HTR-8/SVneo (cell line): ENCODE data around the gene DTWD2.
"Not testable (repeated sequence)": the region's sequence is repeated elsewhere in the genome, so short reads cannot be mapped to it uniquely, and the experiment has no call there.

Source experiments
- DNase-seq: peaks from one replicate; pipeline ENCODE4 v3.0.0; 2011; ENCODE audit warnings: low spot score, mixed read lengths; ENCODE audit not compliant: insufficient read length
- FAIRE-seq: peaks from 2 replicates; lab custom pipeline; 2011; peaks lifted over from hg19 to GRCh38; lab: Jason Lieb, UNC

Gene DTWD2

DNA sequence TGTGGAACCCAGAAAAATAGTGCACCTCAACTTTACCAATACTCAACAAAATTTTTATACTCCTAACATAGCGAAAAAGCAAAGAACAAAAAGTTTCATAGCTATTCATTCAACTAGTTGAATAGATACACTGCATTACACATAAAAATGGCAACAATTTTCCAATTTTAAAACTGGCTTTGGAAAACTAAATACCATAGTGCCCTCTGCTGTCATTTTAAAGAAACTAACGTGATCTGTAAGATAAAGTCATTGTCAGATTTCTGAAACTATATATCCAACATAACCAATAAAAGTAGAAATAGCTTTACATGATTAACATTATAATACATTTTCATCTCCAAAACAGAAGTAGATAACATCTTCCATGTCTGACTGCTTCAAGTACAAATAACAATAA lies 31.6 kb downstream of the DTWD2 start:
- FAIRE-seq (no peak), DNase-seq (peak; percentile 11)

DNA sequence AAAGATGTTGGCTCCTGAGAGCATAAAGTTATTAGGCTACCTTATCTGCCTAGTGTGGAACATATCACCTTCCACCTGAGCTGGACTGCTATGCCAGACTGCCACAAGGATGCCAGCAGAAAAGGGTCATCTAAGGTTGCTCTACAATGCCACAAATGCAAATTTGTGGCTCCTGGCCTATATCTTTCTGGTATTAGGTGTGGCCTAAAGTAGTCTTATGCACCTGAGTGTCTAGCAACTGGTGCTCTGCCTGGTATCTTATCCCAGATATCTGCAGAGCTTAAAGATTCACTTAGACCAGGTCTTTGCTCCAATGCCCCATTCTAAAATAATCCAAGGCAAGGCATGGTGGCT lies 34.7 kb downstream of the DTWD2 start:
- FAIRE-seq (no peak), DNase-seq (no peak)

DNA sequence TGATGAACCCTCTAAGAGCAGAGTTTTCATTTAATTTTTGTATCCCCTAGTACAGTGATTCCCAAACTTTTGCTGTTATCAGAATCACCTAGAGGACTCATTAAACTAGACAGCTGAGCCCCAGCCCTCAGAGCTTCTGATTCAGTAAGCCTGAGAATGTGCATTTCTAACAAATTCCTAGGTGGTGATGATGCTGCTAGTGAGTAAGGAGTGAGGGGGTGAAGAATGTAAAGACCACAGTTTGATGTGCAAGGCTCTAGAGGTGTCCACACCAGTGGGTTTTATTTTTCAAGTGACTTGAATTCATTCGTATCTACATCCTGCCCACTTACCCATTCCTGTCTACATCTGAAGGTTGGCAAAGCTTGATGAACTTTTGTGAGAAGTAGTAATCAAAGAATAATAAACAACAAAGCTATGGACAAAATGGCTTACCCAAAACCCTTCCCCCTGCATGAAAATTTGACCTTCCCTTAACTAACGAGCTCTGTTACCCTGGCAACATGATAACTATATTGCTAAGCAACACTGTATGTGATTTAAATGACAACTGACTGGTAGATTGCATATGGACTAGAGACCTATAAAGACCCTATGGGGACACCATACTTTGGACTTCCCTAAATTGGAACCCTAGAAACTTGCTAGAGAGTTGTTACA lies 35.2 kb downstream of the DTWD2 start:
- FAIRE-seq (no peak), DNase-seq (no peak)

DNA sequence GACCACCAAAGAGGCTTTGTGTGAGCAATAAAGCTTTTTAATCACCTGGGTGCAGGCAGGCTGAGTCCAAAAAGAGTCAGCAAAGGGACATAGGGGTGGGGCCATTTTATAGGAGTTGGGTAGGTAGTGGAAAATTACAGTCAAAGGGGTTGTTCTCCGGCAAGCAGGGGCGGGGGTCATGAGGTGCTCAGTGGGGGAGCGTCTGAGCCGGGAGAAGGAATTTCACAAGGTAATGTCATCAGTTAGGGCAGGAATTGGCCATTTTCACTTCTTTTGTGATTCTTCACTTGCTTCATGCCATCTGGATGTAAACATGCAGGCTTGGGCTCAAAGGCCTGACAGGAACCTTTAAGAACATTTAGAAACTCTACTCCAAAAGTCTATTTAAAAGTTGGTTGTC lies 36.0 kb downstream of the DTWD2 start:
- not testable (repeated sequence) for DNase-seq, FAIRE-seq

DNA sequence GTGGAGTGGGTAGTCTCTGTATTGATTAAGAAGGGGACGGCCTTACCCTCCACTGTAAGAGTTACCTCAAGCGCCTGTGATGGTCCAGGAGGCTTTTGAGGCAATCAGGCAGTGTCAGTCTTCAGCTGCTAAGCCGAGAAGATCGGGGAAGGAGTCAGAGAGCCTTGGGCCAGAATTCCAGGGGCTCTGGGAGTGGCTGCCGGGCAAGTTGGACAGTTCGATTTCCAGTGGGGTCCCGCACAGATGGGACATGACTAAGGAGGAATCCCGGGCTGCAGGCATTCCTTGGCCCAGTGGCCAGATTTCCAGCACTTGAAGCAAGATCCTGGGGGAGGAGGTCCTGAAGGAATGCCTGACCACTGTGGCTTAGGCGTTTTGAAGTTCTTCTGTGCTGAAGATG lies 38.0 kb downstream of the DTWD2 start:
- FAIRE-seq, DNase-seq: not testable (repeated sequence)

DNA sequence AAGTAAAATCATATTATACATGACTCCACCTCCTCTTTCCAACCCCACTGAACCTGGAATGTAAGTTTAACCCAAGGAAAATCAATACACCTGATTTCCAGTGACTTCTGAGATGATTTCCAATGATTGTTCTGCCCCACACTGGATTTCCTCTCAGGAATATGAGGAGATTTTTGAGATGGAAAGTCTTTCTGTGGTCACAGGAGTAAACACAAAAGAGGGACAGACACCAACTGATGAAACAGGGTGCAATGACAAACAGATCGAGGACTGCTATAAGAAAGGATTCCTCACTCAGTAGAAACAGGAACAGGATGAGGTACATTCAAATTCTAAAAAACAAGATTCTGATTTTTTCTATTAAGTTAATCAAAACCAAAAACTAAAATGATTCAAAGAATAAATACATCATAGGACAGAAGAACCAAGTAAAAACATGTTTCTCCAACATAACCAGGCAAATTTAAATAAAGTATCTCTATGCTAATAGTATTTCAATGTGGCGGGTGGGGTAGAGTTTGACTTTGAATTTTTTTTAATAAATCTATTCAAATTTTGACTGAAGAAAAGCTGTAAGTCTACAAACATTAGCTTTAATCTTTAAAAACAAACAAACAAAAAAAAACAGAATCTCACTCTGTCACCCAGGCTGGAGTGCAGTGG lies 42.1 kb downstream of the DTWD2 start:
- no peak for FAIRE-seq
- no peak for DNase-seq

DNA sequence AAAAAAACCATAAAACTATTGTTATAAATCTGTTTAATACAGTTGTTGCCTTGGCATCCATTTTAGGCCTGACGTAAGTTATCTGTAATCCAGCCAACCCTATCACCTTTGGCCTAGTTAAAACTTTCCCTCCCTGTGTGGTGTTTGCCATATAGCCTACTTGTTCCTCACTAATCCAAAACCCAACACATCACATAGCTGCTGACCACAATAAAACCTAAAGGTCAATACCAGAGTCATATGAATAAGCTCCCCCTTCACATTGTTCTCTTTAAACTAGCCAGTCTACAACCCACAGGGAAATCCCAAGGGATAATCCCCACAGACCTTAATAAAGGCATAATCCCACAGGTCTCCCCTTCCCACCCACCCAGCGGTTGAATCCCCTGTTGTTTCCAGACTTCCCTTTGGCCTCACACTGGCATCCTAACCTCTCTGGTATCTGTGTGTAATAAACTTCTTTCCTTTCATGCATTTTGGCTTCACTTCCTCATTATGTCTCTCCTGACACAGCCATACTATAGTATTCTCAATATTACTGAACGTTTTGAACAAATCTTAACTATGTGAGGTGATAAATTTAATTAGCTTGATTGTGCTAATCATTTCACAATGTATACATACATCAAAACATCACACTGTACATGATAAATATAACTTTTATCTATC lies 50.8 kb downstream of the DTWD2 start:
- FAIRE-seq = no peak

DNA sequence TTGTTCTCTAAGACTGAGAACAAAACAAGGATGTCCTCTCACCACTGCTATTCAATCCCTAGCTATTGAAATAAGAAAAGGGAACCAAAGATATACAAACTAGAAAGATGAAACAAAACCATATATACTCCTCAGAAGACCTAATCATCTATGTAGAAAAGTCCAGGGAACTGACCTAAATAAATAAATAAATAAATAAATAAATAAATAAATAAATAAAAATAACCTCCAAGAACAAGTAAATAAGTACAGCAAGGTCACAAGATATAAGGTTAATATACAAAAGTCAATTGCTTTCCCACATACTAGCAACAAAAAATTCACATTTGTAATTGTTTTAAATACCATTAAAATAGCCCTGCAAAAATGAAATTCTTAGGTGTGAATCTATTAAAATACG lies 54.6 kb downstream of the DTWD2 start:
- DNase-seq = no peak
- FAIRE-seq = no peak

More for the DNA sequence above, 50.8 kb downstream of the DTWD2 start:
- no peak for DNase-seq

DNA sequence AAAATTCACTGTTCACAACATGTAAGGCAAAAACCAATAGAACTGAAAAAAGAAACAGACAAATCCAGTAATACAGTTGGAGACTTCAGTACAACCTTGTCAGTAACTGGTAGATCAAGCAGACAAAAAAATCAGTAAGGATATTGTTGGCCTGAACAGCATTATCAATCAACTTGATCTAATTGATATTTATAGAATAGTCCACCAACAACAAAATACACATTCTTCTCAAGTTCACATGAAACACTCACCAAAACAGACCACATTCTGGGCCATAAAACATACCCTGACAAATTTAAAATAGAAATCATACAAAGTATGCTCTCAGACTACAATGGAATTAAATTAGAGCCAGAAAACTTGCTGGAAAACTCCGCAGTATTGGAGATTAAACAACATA lies 56.8 kb downstream of the DTWD2 start:
- DNase-seq (no peak), FAIRE-seq (no peak)

DNA sequence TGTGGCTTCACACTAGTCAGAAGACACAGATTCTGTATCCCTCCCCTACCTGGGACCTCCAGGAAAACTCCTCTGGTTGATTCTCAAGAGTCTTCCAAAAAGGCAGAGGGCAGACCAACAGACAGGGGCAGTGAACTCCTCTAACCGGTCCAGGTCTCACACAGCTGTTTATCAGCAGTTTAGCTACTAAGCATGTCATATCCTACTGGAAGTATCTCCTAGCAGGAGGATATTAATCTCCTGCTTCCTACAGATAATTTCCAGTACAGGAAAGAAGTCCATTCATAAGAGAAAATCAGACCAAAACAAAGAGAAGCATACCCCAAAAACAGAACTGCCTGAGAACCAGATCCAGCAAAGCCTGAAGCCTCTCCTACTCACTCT lies 64.3 kb downstream of the DTWD2 start:
- DNase-seq (no peak), FAIRE-seq (no peak)

DNA sequence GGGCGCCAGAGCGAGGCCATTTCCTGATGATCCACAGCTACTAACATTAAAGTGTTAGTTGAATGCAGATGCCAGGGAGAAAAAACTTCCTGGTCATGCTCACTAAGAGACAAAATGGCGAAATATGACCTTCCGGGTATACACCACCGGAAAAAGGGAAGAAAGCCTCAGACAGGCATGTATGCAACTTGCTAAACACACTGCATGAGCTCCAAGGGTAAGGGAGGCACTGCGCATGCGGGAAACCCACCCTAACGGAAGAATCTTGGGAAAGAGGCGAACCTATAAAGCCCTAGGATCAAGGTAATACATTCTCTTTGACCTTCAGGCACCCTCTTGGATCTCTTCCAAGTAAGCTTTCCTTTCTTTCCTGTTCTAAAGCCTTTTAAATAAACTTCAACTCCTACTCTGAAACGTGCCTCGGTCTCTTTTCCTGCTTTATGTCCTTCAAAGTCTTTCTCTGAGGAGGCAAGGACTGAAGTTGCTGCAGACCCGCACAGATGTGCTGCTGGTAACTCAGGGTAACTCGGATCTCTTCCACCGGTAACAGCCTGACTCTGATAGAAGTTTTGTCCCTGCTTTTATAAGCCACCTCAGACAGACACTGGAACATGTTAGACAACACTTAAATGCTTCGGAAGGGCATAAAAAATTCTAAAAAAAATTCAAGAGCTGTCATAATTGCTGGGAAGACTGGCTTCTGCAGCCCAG lies 64.9 kb downstream of the DTWD2 start:
- no peak for DNase-seq
- FAIRE-seq = no peak

DNA sequence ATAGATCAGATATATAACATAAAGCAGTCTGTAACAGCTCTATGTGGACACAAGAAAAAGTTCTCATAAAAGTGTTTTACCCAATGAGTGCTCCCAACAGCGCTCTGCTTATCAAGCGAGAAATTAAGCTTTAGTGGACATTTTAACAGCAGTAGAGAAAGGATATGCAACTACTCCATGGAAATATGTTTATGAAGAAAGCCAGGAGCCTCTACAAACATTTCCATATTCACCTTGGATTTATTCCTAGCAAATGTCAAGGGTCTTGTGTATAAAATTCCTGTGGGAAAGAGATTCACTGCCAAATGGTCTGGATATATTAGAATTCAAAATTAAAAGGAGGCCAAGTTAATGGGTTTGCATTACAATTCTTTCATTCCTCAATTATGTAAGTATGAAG lies 66.5 kb downstream of the DTWD2 start:
- no peak for FAIRE-seq
- DNase-seq = no peak

DNA sequence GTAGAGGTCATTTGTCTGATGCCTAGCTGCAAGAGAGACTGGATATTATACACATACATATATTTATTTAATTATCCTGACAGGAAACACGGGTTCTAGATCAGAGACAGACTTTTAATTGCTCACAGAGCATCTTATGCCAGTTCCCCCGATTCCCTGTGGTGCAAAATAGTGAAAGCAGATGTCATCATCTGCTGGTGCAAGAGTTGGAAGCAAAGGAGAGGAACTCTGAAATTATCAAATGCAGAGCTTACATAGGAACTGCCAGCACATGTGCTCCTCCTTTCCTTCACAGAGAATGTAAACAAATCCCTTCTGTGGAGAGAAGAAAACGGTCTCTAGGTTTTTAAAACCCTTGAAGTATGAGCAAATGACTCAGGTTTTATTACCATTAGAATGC lies 69.3 kb downstream of the DTWD2 start:
- no peak for FAIRE-seq
- DNase-seq = no peak

DNA sequence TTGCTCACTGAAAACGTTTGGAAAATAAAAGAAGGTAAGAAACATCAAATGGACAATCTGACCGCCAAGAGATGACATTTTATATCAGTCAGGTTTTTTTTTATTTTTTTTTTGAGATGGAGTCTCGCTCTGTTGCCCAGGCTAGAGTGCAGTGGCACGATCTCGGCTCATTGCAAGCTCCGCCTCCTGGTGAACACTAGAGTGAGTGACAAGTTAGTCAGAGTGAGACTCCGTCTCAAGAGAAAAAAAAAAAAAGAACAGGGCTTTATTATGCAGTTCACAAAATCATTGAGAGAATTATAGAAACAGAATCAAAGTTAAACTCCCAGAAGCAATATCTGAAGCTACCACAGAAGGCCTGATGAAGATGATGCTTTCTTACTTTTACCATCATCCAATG lies 70.1 kb downstream of the DTWD2 start:
- FAIRE-seq = no peak

DNA sequence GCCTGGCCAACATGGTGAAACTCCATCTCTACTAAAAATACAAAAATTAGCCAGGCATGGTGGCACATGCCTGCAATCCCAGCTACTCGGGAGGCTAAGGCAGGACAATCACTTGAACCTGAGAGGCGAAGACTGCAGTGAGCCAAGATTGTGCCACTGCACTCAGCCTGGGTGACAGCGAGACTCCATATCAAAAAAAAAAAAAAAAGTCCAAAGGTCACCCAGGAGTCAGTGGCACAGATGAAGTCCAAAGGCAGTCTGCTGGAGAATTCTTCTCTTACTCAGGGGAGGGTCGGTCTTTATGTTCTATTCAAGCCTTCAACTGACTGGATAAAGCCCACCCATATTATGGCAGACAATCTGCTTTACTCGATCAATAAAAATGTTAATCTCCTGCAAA lies 80.8 kb downstream of the DTWD2 start:
- not testable (repeated sequence) for DNase-seq, FAIRE-seq

More for the DNA sequence above, 70.1 kb downstream of the DTWD2 start:
- DNase-seq = no peak

DNA sequence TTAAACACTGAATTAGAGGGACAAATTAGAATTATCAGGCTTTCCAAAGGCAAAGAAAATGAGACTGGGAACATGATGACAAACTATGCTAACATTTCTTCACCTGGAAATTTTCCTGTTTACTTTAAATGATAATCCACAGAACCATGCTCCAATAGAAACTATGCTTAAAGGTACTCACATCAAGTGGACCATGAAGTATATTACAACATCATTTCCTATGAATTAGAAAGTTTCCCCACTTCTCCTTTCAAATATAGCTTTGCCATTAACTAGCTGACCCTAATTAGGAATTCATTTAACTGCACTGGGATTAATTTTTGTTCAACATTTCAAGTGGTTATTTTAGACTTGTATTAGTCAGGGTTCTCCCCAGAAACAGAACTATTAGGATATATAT lies 81.4 kb downstream of the DTWD2 start:
- no peak for DNase-seq
- no peak for FAIRE-seq

DNA sequence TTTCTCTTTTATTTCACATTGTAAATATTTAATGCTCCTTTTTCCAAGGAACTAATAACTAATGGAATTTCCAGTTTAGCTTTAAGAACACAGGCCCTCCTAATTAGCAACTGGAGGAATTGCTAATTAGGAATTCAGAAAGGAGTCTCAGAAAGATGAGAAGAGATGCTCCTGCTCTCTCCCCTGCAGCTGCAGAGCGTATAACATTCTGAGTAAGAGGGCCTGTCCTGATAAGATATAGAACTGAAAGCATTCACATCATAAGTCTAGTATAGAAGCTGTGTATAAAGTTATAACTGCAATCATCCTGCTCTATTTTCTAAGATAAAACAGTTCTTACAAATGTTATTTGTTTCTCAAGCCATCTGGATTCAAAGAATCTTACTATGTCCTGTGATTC lies 83.2 kb downstream of the DTWD2 start:
- DNase-seq (no peak), FAIRE-seq (no peak)

DNA sequence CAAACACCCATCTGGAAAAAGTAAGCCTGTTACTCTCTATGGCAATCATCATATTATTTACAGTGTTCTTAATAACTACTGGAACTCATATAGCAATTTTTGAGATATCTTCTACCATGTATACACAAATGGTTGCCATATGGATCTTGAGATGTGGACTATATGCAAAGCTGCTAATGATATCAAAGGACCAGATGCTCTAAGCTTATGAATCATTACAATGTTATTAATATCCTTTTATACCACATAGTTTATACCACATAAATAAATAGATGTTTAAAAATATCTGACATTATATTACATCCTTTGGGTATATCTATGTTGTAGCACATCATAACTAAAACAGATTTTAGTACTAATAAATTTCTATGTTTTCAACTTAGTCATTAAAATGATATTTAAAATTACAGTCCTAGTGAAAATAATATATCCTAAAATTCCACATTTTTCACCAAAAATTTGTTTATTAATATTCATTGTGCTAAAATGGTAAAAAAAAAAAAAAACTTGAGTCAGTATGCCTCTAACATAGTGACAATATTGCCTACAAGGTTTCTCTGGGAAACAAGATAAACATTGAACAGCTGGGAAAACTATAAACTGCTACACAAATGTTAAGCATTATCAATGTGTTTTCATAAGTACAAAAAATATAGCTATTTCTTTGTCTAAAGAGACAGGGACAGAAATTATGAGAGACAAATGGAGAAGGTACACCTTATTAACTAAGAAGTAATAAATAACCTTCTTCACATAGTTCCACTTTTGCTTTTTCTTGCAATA lies 85.5 kb downstream of the DTWD2 start:
- no peak for FAIRE-seq

DNA sequence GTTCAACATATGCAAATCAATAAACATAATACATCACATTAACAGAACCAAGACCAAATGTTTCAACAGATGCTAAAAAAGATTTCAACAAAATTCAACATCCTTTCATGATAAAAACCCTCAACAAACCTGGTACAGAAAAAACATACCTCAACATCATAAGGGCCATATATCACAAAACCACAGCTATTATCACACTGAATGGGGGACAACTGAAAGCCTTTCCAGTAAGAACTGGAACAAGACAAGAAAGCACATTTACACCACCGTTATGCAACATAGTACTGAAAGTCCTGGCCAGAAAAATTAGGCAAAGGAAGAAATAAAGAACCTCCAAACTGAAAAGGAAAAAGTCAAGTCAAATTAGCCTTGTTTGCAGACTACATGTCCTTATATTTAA lies 93.6 kb downstream of the DTWD2 start:
- DNase-seq = no peak
- FAIRE-seq = no peak

More for the DNA sequence above, 85.5 kb downstream of the DTWD2 start:
- no peak for DNase-seq

DNA sequence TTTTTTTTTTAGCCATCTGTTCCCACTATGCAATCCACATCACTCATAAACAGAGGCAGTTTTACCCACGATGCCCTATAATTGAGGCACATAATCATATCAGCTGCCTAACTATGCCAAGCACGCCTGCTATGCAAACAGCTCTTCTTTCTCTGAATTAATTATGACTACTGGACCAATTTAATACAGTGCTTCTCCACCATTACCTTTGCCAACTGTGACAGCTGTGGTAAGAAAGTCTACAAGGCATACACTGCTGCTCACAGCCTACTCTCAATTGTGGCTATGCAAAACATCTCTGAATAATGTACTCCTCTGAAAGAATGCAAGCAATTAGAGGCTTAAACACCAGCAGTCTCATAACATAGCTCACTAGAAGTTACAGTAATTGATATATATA lies 97.1 kb downstream of the DTWD2 start:
- no peak for FAIRE-seq
- no peak for DNase-seq
